Measurements from ENCODE around the gene IRF1.
A peak's percentile ranks its signal among the peaks of the same experiment; 100 is the strongest.
"Not testable (repeated sequence)": the region's sequence is repeated elsewhere in the genome, so short reads cannot be mapped to it uniquely, and the experiment has no call there.

Gene IRF1, protein sequence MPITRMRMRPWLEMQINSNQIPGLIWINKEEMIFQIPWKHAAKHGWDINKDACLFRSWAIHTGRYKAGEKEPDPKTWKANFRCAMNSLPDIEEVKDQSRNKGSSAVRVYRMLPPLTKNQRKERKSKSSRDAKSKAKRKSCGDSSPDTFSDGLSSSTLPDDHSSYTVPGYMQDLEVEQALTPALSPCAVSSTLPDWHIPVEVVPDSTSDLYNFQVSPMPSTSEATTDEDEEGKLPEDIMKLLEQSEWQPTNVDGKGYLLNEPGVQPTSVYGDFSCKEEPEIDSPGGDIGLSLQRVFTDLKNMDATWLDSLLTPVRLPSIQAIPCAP

DNA sequence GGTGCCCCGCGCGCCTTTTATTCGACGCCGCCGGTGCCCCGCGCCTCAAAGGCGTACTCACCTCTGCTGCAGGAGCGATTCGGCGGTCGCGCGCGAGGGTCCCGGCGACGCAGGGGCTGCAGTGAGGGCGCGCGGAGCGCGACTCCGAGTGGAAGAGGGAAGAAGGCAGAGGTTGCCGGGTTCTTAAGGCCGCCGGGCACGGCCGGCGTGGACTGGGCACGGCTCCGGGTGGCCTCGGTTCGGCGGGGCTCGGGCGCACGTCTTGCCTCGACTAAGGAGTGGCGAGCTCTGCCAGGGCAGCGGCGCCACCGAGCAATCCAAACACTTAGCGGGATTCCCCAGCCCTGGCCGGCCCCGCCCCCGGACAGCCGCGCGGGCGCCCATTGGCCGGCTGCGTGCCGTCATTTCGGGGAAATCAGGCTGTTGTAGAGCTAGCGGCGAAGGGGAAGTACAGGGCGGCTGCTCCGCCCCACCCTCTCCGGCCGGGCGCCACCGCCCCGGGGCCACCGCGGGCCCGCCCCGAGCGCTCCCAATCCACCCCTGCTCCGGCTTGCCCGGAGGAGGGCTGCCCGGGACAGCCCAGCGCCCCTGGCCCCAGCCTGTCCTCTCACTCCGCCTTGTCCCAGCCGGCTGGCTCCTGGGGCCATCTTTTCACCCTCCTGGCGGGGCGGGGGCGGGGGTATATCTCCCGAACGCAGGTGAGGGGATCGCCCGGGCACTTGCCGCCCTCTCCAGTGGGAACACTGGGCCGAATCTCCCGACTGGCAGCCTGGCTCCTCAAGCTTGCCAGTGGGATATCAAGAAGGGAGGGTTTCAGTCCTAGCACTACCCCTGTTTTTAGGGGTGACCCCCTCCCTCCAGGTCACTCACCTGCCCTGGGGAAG is at the start of gene IRF1:
Gene IRF1 (minus strand): TSS at position 290 of the 884 bp plus-strand sequence. CDS start 1,295 bp downstream, outside the sequence.
- peak; percentile 60 to 83 for DNase-seq

DNA sequence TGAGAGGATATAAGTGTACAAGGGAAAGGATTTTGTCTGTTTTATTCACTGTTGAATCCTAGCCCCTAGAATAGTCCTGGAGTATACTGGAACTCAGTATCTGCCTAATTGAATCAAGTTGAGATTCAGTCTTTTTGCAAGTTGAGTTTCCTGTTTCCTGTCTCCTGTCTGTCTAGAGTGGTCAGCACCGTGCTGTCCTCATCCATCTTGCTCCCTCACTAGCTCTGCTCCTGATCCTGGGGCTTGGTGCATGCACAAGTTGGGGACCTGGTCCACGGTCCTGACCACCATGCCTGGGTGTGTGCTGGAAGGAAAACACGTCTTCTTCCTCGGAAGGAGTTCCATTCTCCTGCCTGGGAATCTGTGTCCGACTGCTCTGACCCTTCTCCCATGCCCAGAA is 49.6 kb upstream of the IRF1 start:
- DNase-seq: no peak

DNA sequence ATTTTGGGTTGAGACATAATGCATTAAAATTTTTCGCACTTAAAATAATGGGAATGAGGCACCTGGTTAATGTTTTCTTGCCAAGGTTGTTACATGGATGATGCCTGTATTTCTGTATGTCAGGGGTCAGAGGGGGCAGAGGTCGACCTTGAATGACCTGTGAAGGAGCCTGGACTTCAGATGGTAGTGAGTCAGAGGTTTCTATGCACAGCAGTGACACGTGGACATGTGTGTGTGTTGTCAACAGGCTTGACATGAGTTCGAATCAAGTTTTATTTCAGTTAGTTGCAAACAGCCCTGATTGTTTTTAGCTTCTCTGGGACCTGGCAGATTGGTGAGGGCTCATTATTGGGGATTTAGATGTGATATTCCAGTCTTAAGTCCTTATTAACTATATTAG is 49.1 kb upstream of the IRF1 start:
- no peak for DNase-seq

DNA sequence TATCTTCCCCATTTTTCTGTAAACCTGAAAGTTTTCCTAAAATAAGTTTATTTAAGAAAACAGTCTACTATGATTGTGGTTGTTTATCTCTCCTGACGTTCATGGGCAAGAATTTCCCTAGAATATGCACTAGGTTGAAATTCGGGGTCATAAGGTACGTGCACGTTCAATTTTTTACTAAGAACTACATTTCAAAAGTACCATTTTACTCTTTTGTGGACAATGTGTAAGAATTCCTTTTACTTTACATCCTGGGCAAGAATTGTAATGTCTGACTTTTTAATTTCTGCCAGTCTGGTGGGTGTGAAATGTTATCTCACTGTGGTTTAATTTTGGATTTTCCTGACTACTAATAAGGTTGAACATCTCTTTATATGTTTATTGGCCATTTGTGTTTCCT is 40.4 kb upstream of the IRF1 start:
- no peak for DNase-seq

DNA sequence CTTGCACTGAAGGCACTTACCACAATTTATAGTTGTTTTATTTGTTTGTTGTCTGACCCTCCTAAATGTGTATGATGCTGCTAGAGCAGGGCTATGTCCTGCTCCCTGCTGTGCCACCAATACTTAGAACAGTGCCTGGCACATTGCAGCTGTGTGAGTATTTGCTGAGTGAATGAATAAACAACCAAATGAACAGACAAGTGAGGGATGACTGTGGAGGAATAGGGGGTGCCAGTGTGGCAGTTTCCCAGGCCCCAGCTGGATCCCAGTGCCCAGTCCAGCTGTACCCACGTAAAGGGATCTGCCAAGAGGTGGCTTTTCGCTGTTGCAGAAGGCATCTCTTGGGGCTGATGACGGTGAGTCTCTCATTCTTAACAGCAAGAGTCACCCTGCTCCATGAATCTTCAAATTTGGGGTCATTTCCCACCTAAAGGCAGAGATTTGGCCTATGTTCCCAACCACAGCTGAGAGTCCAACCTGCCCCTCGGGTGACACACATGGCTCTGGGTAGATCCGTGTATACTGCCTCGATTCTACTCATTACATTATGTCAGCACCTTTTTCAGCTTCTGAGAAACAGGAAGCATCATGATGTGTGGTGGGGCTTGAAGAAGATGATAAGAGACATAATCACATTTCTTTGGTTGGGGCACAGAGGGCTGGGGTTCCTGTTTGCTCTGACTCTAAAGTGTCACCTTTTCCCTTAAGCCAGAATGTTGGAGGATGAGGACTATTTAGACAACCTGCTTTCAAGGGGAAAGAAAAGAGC is 38.5 kb upstream of the IRF1 start:
- no peak for DNase-seq

DNA sequence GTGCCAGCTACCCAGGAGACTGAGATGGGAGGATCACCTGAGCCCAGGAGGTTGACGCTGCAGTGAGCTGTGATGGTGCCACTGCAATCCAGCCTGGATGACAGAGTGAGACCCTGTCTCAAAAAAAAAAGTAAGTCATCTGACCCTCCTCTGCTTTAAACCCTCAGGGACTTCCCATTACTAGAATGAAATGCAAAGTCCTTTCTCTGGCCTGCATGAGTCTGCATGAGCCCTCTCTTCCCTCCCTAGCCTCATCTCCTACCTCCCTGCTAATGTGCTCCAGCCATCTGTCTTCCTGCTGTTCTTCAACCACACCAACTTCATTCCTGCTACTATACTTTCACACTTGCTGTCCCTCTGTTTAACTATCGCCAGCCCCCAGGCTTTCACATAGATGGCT is 37.4 kb upstream of the IRF1 start:
- DNase-seq: no peak

DNA sequence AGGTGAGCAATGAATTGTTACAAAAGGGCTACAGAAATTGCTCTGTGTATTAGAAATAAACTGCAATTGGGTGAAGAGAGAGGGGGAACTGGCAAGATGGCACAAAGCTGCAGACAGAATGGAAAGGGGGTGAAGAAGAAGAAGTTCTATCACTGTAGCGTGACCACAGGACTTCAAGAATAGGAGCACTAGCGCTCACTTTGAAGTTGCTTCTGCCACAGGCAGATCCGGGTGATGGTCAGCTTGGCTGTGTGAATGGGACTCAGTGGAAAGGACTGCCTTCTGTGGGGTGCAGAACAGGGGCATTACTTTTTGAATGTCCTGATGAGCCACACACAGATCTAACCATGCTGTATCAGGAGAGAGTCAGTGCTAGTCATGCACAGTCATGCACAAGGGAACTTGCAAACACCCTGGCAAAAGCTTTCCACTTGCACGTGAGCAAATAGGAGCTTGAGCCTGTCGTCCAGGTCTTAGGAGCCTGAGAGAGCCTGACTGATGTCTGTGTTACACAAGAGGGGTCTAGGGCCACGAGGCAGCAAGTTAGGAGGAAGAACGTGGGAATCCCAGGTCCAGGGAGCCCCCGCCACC is 36.5 kb upstream of the IRF1 start:
- DNase-seq: no peak

DNA sequence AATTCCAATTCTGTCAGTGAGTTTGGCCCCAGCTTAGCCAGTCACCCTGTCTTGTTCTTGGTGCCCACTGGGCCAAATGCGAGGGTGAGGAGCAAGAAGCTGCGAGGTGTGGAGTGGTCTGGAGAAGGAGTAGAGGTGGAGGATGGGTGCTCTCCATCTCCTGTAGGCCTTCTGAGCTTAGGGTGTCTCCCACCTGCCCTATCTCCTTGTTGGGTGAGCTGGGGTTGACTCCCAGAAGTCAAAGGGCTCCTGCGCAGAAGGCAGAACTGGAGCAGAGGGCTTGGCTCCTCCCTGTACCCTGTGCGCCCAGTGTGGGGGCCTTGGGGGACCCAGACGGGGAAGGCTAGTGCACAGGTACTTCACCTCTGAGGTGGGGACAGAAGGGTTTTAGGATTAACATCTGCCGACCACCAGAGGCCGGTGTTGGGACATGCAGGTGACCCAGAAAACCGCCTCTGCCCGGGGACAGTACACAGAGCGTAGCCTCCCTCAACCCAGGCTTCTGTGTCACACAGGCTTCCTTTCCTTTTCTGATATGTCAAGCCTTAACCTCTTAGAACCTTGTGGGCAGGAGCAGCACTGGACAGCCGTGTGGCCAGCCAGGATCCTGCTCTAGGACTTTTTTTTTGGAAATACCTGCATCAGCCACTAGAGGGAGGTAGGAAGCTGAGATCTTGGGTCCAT is 35.9 kb upstream of the IRF1 start:
- DNase-seq: peak in 1 of 2 experiments; percentile 2

DNA sequence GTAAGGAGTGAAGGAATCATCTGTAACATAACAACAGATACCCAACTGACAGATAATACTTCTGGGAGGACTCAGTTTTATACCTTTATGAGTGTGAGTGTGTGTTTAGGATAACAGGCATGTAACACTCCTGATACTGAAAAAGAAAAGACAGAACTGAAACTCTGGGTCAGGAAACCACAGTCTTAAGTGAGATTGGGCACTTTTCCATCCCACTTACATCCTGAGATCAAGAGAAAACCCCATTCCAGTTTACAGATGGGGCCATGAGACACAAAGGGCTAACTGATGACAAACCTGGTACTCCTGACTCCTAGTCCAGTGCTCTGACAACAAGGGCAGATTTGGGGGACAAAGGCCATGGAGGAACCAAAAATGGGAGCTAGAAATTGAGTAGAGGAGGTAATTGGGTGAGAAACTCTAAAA is 34.7 kb upstream of the IRF1 start:
- DNase-seq: no peak

DNA sequence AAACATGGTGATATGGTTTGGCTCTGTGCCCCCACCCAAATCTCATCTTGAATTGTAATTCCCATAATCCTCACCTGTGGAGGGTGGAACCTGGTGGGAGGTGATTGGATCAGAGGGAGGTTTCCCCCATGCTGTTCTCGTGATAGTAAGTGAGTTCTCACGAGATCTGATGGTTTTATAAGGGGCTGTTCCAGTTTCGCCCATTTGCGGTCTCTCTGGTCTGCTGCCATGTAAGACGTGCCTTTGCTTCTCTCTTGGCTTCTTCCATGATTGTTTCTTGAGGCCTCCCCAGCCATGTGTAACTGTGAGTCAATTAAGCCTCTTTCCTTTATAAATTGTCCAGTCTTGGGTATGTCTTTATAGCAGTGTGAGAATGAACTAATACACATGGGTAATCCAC is 34.3 kb upstream of the IRF1 start:
- DNase-seq: not testable (repeated sequence)

DNA sequence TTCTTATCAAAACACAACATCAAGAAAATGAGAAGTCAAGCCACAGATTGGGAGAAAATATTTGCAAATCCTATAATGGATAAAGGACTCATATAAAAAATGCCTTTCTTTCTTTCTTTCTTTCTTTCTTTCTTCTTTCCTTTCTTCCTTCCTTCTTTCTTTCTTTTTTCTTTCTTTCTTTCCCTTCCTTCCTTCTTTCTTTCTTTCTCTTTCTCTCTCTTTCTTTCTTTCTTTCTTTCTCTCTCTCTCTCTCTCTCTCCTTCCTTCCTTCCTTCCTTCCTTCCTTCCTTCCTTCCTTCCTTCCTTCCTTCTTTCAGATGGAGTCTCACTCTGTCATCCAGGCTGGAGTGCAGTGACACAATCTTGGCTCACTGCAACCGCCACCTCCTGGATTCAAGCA is 31.5 kb upstream of the IRF1 start:
- not testable (repeated sequence) for DNase-seq

DNA sequence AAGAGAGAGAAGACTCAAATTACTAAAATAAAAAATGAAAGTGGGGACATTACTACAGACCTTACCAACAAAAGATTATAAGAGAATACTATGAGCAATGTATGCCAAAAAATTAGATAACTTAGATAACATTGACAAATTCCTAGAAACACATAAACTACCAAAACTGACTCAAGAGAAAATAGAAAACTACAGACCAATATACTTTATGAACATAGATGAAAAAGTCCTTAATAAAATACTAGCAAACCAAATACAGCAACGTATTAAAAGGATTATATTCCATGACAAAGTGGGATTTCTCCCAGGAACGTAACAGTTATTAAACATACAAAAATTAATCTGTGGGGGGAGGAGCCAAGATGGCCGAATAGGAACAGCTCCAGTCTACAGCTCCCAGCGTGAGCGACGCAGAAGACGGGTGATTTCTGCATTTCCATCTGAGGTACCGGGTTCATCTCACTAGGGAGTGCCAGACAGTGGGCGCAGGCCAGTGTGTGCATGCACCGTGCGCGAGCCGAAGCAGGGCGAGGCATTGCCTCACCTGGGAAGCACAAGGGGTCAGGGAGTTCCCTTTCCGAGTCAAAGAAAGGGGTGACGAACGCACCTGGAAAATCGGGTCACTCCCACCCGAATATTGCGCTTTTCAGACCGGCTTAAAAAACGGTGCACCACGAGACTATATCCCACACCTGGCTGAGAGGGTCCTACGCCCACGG is 23.2 kb upstream of the IRF1 start:
- DNase-seq: not testable (repeated sequence)

DNA sequence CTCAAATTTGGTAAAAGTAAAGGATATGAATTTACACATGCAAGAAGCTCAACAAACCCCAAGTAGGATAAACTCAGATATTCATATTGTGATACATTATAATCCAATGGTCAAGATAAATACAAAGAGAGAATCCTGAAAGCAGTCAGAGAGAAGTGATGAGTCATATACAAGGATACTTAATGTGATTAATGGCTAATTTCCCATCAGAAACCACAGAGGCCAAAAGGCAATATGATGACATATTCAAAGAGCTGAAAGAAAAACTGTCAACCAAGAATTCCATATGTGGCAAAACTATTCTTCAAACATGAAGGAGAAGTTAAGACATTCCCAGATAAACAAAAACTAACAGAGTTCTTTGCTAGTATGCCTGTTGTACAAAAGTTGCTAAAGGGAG is 19.5 kb upstream of the IRF1 start:
- DNase-seq: no peak

DNA sequence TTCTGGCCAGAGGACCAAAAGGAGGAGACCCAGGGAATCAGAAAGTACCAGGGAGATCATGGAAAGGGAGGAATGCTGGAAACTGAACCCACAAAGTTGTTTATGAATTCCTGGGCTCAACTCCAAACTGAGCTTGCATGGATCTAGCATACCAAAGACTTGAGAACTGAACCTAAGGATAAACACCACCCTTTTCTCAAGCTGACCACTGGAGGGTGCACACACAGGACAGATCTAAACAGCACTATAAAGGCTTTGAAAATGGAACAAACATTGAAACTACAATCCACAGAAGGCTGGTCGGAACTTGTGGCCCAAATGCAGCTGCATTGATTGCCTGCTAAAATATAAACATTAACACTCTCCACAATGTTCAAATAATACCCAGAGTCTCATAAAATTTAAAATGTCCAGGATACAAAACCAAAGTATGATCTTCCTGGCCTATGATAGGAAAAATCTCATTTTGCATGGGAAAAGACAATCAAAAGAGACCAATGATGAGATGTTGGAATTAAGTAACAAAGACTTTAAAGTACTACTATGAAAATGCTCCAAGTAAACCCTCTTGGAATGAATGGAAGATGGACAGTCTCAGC is 15.6 kb upstream of the IRF1 start:
- DNase-seq: no peak

DNA sequence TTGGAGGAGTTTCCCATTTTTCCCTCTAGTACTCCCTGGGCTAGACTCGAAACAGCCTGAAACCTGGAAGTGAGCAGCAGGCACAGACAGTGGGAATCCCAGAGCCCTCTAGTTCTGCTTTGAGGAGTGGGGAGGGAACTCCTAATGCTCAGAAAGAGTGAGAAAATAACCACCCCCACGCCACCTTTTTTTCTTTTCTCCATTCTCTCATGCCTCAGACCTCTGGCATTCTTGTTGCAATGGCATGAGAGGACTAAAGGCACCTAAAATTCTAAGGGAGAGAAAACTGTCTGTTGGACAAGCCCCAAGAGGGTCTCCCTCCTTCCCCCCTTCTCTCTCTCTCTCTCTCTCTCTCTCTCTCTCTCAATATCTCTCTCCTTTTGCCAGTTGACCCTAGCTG is 15.1 kb upstream of the IRF1 start:
- no peak for DNase-seq

DNA sequence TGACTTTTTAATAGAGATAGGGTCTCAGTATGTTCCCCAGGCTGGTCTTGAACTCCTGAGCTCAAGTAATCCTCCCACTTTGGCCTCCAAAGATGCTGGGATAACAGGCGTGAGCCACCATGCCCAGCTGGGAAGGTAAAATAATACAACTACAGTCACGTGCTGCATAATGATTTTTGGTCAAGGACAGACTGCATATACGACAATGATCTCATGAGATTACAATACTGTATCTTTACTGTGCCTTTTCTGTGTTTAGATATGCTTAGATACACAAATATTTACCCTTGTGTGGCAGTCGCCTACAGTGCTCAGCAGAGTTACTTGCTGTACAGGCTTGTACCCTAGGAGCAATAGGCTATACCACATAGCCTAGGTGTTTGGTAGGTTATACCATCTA is 14.2 kb upstream of the IRF1 start:
- DNase-seq: no peak

DNA sequence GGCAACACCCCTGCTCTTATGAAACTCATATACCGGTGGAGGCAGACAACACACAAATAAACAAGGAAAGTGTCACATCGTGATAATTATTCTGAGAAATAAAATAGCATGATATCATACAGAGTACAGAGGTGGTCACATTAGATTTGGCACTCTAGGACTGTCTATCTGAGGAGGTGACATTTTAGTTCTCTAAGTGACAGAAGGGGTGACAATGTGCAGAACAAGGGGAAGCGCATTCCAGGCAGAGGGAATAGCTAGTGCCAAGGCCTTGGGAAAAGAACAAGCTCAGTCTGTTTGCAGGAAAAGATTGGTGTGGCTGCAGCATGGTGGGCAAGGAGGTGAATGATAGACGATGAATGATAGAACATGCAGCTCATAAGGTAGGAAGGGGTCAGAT is 12.7 kb upstream of the IRF1 start:
- no peak for DNase-seq

DNA sequence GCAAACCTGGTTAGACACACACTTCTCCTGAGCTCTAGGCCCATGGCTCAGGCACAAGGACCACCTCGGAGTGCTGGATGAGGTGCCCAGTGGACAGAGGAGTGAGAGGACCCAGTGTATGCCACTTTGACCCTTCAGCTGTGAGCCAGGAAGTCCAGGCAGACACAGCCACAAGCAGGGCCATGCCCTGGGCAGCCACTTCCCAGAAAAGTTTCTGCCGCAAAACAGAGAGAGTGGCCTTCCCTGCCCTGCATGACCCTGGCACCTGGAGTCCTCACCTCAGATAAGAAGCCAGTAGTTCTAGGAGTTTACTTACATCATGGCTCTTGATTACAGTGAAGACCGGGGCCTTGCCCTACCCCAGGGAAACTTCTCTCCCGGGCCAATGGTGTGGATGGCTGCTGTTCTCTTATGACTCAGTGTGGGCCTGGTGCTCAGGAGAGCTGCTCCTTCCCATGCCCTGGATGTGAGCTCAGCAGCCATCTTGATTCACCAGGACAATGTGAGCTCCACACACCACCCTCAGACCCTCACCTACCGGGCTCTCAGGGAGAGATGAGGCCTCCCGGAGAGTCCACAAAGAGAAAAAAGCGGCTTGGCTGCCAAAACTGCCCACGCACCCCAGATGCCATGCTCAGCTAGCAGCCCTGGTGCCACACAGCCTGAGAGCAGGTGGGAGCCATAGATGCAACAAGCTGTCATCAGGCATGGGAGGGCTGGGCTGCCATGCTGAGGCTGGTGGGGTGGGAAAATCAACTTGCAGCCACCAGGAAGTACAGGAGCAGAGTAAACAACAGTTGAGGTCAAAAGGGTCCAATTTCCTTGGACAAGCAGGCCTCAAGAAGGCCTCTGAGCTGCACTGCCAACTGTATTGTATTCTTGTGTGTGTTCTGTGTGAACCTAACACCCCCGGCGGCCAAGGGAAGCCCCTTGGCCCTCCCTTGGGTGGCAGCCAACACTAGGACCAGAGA is 11.7 kb upstream of the IRF1 start:
- no peak for DNase-seq

DNA sequence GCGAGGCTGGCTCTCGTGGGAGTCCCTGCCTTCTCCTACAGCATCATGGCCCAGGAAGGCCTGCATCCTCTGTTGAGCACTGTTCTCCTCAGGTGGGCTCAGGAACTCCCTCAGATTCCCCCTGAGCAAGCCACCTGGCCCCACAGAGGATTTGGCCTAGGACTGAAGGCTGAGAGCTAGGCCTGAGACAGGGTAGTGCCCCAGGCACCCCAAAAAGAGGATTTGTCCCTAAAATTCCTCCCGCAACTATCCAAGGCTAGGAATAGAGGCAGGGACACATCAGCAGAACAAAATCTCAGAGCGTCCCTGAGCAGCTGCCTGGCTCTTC is 11.0 kb upstream of the IRF1 start:
- no peak for DNase-seq

Measured in NCI-H187 (cell line).